Fibroblast of skin of right quadriceps (primary cell): ENCODE data around the gene ASB4.
"Not testable (repeated sequence)": the region's sequence is repeated elsewhere in the genome, so short reads cannot be mapped to it uniquely, and the experiment has no call there.

ENCODE experiments used
- DNase-seq: peaks from one replicate; pipeline ENCODE4 v3.0.0-alpha.2; 2013

ASB4 gene

DNA sequence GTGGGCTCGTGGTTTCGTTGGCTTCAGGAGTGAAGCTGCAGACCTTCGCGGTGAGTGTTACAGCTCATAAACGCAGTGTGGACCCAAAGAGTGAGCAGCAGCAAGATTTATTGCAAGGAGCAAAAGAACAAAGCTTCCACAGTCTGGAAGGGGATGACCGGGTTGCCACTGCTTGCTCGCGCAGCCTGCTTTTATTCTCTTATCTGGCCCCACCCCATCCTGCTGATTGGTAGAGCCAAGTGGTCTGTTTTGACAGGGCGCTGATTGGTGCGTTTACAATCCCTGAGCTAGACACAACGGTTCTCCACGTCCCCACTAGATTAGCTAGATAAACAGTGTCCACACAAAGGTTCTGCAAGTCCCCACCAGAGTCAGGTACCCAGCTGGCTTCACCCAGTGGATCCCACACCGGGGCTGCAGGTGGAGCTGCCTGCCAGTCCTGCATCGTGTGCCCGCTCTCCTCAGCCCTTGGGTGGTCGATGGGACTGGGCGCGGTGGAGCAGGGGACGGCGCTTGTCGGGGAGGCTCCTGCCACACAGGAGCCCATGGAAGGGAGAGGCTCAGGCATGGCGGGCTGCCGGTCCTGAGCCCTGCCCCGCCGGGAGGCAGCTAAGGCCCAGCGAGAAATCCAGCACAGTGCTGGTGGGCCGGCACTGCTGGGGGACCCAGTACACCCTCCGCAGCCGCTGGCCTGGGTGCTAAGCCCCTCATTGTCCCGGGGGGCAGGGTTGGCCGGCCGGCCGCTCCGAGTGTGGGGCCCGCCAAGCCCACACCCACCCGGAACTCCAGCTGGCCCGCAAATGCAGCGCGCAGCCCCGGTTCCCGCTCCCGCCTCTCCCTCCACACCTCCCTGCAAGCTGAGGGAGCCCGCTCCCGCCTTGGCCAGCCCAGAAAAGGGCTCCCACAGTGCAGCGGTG, 66.5 kb downstream of the ASB4 start:
- not testable (repeated sequence) for DNase-seq

DNA sequence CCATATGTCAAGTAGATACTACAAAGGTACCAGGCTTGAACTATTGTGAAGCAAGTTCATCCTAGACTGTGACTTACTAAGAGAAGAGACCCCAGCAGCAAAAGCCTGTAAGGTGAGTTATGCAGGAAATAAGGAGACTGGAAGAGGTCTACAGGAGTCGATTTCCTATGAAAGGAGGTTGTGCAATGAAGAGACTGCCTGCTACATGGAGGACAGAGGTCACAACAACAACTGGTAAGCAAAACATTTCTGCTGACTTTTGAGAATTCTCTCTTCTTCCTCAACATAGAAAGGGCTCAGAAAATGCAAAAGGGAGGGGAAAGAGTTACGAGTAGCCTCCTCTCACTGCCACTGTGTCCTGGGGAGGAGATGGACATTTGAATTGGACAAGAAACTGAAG, 68.2 kb downstream of the ASB4 start:
- no peak for DNase-seq

DNA sequence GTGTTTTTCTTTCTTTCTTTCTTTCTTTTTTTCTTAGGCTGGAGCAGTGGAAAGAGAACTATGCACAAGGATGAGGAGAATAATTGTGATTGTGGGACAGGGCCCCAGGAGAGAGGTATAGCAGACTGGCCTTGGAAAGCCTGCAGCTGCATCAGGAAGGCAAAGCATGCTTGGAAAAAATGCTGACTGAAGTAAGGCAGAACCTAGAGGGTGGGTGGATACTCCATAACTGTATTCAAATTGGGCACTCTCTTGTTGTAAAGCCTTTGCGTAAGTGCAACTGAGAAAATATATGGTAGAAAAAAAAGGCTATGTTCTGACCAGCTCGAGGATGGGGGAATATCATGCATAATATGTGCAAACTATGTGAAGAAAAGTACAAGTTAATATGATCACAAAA, 71.0 kb downstream of the ASB4 start:
- no peak for DNase-seq

DNA sequence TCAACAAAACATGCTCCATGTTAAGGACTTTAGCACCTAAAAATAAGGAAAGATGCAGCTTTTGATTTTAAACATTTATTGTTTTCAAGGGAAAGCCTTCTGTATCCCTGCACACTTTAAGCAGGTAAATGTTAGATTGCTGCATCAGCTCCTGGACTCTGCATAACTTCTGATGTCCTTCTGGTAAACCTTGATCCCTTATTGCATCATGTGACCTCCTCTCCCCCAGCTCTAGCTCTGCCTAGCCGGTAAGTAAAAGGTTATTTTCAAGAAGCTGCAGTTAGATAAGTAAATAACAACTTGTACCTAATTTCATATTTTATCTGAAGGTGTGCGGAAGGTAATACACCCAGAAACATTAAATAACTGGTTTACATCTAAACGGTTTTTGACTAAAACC, 73.1 kb downstream of the ASB4 start:
- no peak for DNase-seq

DNA sequence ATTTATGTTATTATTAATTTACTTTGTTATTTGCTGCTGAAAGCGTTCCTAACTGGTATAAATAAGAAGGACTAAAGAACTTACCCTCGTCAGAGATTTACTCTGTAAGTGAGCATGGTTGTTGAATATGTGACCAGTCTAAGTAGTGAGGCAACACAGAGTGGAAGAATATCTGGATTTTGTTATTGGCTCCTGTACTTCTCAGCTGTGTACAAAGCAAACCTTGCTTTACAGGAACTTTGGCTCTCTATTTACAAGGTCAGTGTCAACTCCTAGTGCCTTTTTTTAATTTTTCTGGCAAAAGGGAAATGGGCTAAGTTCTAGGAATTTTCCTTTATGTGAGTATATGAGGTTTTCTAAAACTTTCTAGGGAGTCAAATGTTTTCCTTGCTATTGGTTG, 74.9 kb downstream of the ASB4 start:
- DNase-seq: no peak

GRCh38 chr7:95569720-95570119, 84.0 kb downstream of the ASB4 start:
- DNase-seq: no peak

- DNase-seq: no peak
Measured at GRCh38 chr7:95577137-95577536, 91.4 kb downstream of the ASB4 start.

- DNase-seq: no peak
Measured at GRCh38 chr7:95578299-95578855, 92.6 kb downstream of the ASB4 start.

DNA sequence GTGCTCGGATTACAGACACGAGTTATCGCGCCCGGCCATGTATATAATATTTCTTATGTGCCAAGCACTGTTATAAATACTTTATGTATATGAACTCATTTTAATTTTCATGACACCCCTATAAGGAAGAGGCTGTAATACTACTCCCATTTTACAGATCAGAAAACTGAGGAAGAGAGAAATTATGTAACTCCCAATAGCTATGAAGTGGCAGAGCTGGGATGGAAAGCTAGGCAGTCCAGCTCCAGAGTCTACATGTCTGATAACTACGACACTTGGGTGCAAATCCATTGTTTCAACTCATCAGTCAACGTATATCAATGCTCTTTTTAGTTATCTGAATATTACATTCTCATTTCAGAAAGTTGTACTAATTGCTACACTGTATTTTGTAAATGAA, 93.6 kb downstream of the ASB4 start:
- no peak for DNase-seq

- no peak for DNase-seq
Measured at GRCh38 chr7:95581467-95581866, 95.7 kb downstream of the ASB4 start.

DNA sequence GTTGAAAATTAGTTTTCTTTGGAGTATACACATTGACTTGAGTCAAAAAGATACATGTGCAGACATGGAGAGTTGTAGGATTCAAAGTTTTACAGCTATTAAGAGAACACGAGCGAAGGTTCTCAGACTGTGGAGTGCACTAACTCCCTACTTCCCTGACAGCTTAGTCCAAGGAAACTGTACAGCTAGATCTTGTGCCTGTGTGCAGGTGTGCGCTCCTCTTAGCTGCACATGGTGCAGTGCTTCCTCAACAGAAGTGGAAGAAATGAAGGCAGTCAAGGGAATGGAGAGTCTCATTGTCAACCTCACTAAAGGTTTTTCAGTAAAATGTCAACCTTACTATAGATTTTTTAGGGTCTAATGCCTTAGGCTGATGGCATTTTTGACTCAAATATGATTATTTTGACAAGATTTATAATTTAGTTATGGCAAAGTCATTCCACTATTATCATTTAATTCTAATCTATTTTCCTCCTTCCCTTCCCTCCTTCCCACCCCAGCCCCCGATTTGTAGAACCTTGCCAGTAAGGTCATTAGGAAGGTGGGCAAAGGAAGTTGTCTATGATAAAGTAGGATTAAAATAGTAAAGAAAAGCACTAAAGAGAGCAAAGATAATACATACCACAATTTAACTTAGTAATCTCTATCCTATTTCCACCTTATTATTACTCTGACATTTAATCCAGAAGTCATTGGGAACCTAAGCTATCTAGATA, 97.0 kb downstream of the ASB4 start:
- DNase-seq: no peak

GRCh38 chr7:95583834-95584621, 98.3 kb downstream of the ASB4 start:
- no peak for DNase-seq

DNA sequence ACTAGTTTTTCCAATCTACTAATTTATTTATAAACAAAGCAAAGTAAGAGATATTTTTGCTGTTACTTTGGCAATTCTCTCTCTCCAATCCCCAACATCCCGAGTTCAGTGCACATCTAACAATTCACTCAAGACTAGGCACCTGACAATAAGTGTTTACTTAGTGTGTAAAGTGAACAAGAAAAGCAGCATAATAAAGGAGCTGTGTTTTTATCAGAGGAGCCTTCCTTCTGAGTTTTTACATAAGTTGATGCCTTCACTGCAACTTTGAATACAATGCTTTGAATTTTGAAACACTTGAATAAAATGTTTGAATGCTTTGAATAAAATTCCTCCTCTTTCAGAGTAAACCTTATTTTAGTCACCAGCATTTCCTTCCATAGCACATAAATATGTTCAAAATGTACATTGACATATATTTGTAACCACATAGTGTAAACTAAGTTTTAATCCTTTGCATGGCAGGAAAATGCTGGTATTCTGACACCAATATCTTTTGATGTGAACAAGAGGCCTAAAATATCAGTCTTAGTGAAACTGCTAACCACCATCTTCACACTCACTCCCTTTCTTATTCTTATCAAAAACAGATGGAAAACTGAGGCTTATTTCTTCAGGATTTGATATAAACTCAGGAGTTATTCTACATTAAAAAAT, 99.2 kb downstream of the ASB4 start:
- no peak for DNase-seq

DNA sequence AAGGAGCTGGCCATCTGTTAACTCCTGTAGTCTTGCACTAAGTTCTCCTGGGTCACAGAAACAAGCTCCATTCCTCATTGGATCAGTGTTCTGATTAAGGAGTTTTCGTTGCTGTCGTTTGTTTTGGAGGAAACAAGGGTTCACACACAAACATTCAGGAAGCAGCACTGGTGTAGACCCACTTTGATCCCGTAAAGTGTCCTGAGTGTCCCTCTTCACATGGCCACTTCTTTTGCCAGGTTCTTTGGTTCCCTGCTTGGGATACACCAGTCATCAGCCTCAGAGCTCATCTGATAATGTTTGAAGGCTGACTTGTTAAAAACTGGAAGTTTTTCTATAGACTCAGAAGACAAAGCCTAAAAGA, 99.7 kb downstream of the ASB4 start:
- no peak for DNase-seq

DNA sequence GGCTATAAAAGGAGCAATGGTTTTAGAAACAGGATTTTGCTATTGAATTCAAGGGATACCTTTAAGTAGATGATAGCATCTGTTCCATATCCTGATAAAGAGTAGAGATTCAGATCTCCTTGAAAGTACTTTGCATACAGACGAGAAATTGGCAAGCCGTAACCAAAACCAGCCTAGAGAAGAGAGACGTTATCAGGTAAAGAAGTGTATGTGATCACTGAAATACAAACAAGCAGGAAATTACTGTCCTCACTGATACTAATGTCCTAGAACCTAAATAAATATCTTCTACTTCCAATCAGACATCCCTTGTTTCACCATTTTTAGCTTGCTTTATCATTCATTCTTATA, 101.2 kb downstream of the ASB4 start:
- no peak for DNase-seq

DNA sequence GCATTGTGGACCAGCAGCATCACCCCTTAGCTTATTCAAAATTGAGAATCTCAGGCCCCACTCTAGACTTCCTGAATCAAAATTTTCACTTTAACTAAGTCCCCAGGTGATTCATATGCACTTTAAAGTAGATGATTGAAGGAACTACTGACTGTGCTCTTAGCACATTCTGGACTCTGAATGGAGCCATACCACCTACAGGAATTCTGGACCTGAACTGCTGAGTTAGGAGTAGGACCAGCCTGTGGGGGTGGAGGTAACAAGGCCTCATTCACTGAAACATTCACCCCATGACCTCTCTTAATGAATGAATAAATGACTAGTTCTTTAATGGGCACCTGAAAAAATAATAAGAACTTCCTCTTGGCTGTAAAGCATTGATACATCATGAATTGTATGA, 103.3 kb downstream of the ASB4 start:
- no peak for DNase-seq

DNA sequence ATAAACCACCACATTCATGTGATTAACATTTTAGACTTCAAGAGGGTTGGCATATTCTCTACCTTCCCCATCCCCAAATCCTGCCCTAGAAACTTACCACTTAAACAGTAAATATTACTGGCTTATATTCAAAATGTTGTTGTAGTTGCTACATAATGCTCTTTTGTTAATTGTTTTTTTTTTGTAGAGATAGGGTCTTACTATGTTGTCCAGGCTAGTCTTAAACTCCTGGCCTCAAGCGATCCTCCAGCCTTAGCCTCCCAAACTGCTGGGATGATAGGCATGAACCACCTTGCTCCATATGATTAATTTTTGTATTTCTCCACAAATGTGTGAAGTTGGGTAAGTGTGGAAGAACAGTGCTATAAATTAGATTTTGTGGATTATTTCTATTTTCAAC, 104.0 kb downstream of the ASB4 start:
- no peak for DNase-seq
